Smooth muscle cell (in vitro differentiated cells): ENCODE data around the gene OAS3. TPM values are rescaled to one million over a fixed set of nuclear protein-coding genes. Genes with fewer than 3 reads are reported as not detected.

Experiments used
- DNase-seq: peaks from one replicate; lab custom pipeline; 2025; ENCODE audit not compliant: unreplicated experiment; lab: John Stamatoyannopoulos, UW
- H2AFZ ChIP-seq: fragments of 200-600 bp; sonication (generic); 2 replicates; pipeline ENCODE4 v1.6.0; 2016; ENCODE audit warnings: antibody characterized with exemption, low read depth, mild to moderate bottlenecking
- H3F3A ChIP-seq: fragments of 200-600 bp; sonication (generic); 2 replicates; pipeline ENCODE4 v1.6.0; 2017; ENCODE audit warnings: antibody characterized with exemption, low read depth
- H3K27ac ChIP-seq: fragments of 200-600 bp; sonication (generic); 2 replicates; pipeline ENCODE4 v1.5.1; 2016; ENCODE audit warnings: low read depth, mild to moderate bottlenecking
- H3K27me3 ChIP-seq: fragments of 200-600 bp; sonication (generic); 2 replicates; pipeline ENCODE4 v1.6.1; 2016; ENCODE audit warnings: low read depth, mild to moderate bottlenecking
- H3K36me3 ChIP-seq: fragments of 200-600 bp; sonication (generic); 2 replicates; pipeline ENCODE4 v1.5.1; 2016; ENCODE audit warnings: low read depth
- H3K4me1 ChIP-seq: fragments of 200-600 bp; sonication (generic); 2 replicates; pipeline ENCODE4 v1.5.1; 2016; ENCODE audit warnings: low read depth
- H3K4me2 ChIP-seq: fragments of 200-600 bp; sonication (generic); 2 replicates; pipeline ENCODE4 v1.6.0; 2016; ENCODE audit warnings: mild to moderate bottlenecking
- H3K4me3 ChIP-seq: fragments of 200-600 bp; sonication (generic); 2 replicates; pipeline ENCODE4 v1.5.1; 2016; ENCODE audit warnings: mild to moderate bottlenecking
- H3K79me2 ChIP-seq: fragments of 200-600 bp; sonication (generic); 2 replicates; pipeline ENCODE4 v1.6.0; 2016; ENCODE audit warnings: low read depth, mild to moderate bottlenecking
- H3K9ac ChIP-seq: fragments of 200-600 bp; sonication (generic); 2 replicates; pipeline ENCODE4 v1.6.0; 2016; ENCODE audit warnings: low read depth
- H3K9me3 ChIP-seq: fragments of 200-600 bp; sonication (generic); replicated peaks from 2 replicates; pipeline ENCODE4 v1.5.1; 2016; ENCODE audit warnings: low read depth
- H4K20me1 ChIP-seq: fragments of 200-600 bp; sonication (generic); 2 replicates; pipeline ENCODE4 v1.6.0; 2016; ENCODE audit warnings: low read depth
- WGBS: methylation state at CpG from one replicate; pipeline ENCODE4 v1.1.7; 2016; ENCODE audit warnings: low lambda C conversion rate; 5-methylcytosine and 5-hydroxymethylcytosine counted together
- polyA plus RNA-seq: library from polyadenylated mRNA; unstranded; fragments of >200 nt; fragmentation: Nextera tagmentation; extraction: Ambion mirVana; gene quantifications from 2 replicates; pipeline ENCODE4 v1.2.1, GENCODE V29; 2016
- total RNA-seq: library from RNA; depleted of rRNA; stranded (reverse); fragments of >200 nt; gene quantifications from 2 replicates; pipeline ENCODE4 v1.2.3, GENCODE V29; 2014
- TF ChIP-seq, protein P1 (sequence below): fragments of 200-600 bp; sonication (generic); IDR thresholded peaks from 2 replicates; pipeline ENCODE4 v1.5.1; 2017; ENCODE audit warnings: borderline replicate concordance, mild to moderate bottlenecking, antibody characterized with exemption; ENCODE audit not compliant: insufficient read depth, poor library complexity, severe bottlenecking

OAS3 gene
- total and polyA plus RNA-seq, 2 experiments from 2014 or later = 1.1 TPM; not detected in 1

- Histone ChIP-seq H3K79me2 (no peaks in the 10 kb centered on the region), H2AFZ (no peak overlapping the region), H3K27ac (no peak overlapping the region), H3K9me3 (no peaks in the 10 kb centered on the region), H4K20me1 (no peaks in the 10 kb centered on the region), H3K4me1 (no peaks in the 10 kb centered on the region), H3K36me3 (no peaks in the 10 kb centered on the region), H3K4me3 (no peak overlapping the region), H3K4me2 (no peak overlapping the region), H3F3A (no peaks in the 10 kb centered on the region), H3K9ac (no peak overlapping the region), H3K27me3 (no peaks in the 10 kb centered on the region)
- TF ChIP-seq, protein P1, sequence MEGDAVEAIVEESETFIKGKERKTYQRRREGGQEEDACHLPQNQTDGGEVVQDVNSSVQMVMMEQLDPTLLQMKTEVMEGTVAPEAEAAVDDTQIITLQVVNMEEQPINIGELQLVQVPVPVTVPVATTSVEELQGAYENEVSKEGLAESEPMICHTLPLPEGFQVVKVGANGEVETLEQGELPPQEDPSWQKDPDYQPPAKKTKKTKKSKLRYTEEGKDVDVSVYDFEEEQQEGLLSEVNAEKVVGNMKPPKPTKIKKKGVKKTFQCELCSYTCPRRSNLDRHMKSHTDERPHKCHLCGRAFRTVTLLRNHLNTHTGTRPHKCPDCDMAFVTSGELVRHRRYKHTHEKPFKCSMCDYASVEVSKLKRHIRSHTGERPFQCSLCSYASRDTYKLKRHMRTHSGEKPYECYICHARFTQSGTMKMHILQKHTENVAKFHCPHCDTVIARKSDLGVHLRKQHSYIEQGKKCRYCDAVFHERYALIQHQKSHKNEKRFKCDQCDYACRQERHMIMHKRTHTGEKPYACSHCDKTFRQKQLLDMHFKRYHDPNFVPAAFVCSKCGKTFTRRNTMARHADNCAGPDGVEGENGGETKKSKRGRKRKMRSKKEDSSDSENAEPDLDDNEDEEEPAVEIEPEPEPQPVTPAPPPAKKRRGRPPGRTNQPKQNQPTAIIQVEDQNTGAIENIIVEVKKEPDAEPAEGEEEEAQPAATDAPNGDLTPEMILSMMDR = no peak
- DNase-seq = no peak
- 75% methylated on average over 7 of the region's 7 CpGs for WGBS
These were observed 22.8 kb downstream of the OAS3 start for GRCh38 chr12:112961074-112961473.

- Histone ChIP-seq H3K27me3 (no peaks in the 10 kb centered on the region), H3K9ac (no peak overlapping the region), H3K4me1 (no peaks in the 10 kb centered on the region), H3K27ac (no peak overlapping the region), H3K36me3 (no peaks in the 10 kb centered on the region), H3F3A (no peaks in the 10 kb centered on the region), H2AFZ (no peak overlapping the region), H3K4me3 (no peak overlapping the region), H3K79me2 (no peaks in the 10 kb centered on the region), H3K9me3 (no peaks in the 10 kb centered on the region), H4K20me1 (no peaks in the 10 kb centered on the region), H3K4me2 (no peak overlapping the region)
- TF ChIP-seq, protein P1 = no peak
- no peak for DNase-seq
- 83% methylated on average over 4 of the region's 4 CpGs for WGBS
These were observed 23.3 kb downstream of the OAS3 start for GRCh38 chr12:112961536-112961935.

DNA sequence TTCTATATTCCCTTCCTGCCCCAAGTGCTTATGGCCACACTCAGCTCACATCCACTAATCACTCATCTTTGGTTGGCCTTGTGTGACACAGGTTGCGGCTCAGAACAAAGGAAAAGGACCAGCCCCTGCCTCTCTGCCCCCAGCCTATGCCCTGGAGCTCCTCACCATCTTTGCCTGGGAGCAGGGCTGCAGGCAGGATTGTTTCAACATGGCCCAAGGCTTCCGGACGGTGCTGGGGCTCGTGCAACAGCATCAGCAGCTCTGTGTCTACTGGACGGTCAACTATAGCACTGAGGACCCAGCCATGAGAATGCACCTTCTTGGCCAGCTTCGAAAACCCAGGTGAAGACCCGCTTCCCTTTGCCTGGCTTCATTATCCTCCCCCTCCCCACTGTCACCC, 24.3 kb downstream of the OAS3 start:
- Histone ChIP-seq H3K4me3 (no peak overlapping the region), H3K27ac (no peak overlapping the region), H3K4me1 (no peaks in the 10 kb centered on the region), H2AFZ (no peak overlapping the region), H3K36me3 (no peaks in the 10 kb centered on the region), H3K9me3 (no peaks in the 10 kb centered on the region), H3K27me3 (no peaks in the 10 kb centered on the region), H3K9ac (no peak overlapping the region), H3K4me2 (no peak overlapping the region), H4K20me1 (no peaks in the 10 kb centered on the region), H3K79me2 (no peaks in the 10 kb centered on the region), H3F3A (no peaks in the 10 kb centered on the region)
- no peak for DNase-seq
- 84% methylated on average over 7 of the region's 7 CpGs for WGBS
- TF ChIP-seq, protein P1 = no peak

- Histone ChIP-seq H3K36me3 (no peaks in the 10 kb centered on the region), H3K4me3 (no peak overlapping the region), H4K20me1 (no peaks in the 10 kb centered on the region), H3F3A (no peaks in the 10 kb centered on the region), H3K27ac (no peak overlapping the region), H3K4me2 (no peak overlapping the region), H3K4me1 (no peaks in the 10 kb centered on the region), H3K9ac (no peak overlapping the region), H3K79me2 (no peaks in the 10 kb centered on the region), H3K9me3 (no peaks in the 10 kb centered on the region), H3K27me3 (no peaks in the 10 kb centered on the region), H2AFZ (no peak overlapping the region)
- TF ChIP-seq, protein P1 = no peak
- no peak for DNase-seq
- WGBS = 85% methylated on average over 14 of the region's 14 CpGs
These were observed 25.1 kb downstream of the OAS3 start for GRCh38 chr12:112963227-112963861.
